ENCODE data around the gene SKIL.

DNA sequence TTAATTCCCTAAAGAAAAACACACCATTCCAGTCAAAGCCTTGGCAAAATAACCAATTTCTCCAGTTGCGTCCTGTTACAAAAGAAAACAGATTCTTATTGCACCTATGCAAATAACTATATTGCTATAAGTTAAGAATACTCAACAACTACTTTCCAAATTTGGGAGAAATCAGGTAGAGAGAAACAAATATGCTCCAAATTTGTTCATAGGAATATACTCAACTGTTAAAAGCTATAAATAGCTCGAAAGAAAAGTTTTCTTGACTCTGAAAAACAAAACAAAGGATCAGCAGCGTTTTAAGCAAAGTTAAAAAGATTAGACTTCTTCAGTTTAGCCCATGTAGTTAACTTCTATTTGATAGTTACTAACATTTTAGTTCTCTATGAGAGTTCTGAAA is 20.1 kb upstream of the SKIL start:
- TF ChIP-seq, protein P1, sequence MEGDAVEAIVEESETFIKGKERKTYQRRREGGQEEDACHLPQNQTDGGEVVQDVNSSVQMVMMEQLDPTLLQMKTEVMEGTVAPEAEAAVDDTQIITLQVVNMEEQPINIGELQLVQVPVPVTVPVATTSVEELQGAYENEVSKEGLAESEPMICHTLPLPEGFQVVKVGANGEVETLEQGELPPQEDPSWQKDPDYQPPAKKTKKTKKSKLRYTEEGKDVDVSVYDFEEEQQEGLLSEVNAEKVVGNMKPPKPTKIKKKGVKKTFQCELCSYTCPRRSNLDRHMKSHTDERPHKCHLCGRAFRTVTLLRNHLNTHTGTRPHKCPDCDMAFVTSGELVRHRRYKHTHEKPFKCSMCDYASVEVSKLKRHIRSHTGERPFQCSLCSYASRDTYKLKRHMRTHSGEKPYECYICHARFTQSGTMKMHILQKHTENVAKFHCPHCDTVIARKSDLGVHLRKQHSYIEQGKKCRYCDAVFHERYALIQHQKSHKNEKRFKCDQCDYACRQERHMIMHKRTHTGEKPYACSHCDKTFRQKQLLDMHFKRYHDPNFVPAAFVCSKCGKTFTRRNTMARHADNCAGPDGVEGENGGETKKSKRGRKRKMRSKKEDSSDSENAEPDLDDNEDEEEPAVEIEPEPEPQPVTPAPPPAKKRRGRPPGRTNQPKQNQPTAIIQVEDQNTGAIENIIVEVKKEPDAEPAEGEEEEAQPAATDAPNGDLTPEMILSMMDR (IDR thresholded peaks at IDR 0.05) = no peak
- no peak for TF ChIP-seq POLR2A (IDR thresholded peaks at IDR 0.05)
- no peak for TF ChIP-seq POLR2AphosphoS5 (IDR thresholded peaks at IDR 0.05)
- no peak for TF ChIP-seq EP300 (IDR thresholded peaks at IDR 0.05)
